GM18519 (cell line): ENCODE data around the gene CDK18.

Experiments
- ATAC-seq: cut with Tn5 transposase; IDR thresholded peaks from one replicate; pipeline ENCODE4 v1.9.1; 2021; ENCODE audit warnings: mild to moderate bottlenecking, moderate library complexity; ENCODE audit not compliant: unreplicated experiment, low FRiP score

The CDK18 gene

GRCh38 chr1:205502111-205502810 lies 2.2 kb upstream of the CDK18 start:
- no peak for ATAC-seq

DNA sequence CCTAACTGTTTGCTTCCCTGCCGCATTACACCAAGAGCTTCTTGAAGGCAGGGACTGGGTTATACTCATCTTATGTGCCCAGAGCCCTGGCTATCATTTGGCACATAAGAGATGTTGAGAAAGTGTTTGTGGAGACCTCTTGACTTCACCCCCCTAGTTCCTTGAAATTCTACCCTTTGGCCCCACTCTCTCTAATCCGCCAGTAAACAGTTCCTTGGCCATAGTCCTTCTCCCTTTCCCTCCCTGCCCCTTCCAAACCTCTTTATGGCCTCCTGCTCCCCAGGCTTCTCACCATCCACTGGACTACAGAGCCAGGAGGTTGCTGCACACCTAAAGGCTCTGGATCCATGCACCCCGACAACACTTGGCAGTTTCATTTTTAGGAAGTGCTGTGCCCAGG lies 1.5 kb upstream of the CDK18 start:
- ATAC-seq, result no peak

DNA sequence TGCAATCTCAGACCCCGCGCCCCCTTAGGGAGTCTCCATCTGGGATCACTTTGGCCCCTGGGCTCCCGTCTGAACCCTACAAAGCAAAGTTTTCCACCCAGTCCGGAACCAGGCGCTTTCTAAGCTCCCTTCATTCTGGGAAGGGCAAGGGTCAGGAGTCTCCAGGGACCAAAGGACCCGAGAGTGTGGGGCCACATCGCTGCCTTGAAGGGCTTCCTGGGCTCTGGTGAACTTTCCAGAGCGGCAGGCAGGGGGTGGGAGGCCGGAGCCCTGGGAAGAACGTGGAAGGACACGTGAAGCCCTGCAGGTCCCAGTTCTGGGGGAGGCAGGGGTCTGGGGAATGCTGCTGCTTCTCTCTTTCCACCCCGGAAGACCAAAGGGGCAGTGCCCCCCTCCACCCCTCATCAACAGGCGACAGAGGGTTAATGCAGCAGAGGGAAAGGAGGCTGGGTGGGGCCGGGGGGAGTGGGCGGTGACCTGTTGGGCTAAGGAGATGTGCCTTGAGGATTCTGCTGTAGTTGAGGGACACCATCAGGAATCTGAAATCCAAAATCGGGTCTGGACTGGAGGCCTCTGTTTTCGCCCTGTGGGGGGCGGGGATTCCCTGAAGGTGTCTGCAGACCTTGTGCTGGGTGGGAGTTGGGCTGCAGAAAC lies 734 bp downstream of the CDK18 start:
- ATAC-seq, result no peak

- ATAC-seq, result no peak
Observed at GRCh38 chr1:205505791-205506190, 1.3 kb downstream of the CDK18 start.

DNA sequence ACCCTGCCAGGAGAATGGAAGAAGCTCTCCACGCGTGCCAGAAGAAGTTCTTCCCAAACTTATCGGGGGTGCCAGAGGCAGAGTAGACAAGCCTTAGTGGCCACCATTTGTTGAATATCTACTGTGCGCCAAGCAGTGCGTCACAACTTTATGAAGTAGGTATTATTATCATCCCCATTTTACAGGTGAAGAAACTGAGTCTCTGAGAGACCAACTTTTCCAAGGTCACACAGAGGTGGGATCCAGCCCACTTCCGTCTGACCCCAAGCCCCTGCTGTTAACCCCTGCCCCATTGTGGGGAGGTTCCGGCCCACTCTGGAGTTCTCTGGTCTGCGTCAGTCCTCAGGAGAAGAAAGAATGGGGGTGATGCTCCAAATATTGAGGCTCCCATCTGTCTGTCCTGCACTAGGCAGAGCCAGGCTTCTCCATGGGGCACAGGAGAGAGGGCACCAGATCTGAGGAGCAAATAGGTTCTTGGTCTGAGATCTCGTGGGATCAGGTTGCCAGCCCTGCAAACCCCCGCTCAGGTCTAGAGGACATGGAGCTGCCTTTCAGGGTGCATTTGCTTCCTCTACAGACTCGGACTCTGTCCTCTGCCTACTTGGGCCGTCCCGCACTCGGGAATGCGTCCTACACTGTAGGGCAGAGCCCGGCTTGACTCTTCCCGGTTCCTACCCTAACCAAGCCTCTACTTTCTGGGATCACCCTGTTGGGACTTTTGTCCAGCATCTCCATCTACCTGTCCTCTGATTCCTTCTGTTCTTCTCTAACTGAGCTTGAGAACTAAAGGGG lies 2.1 kb downstream of the CDK18 start:
- no peak for ATAC-seq

DNA sequence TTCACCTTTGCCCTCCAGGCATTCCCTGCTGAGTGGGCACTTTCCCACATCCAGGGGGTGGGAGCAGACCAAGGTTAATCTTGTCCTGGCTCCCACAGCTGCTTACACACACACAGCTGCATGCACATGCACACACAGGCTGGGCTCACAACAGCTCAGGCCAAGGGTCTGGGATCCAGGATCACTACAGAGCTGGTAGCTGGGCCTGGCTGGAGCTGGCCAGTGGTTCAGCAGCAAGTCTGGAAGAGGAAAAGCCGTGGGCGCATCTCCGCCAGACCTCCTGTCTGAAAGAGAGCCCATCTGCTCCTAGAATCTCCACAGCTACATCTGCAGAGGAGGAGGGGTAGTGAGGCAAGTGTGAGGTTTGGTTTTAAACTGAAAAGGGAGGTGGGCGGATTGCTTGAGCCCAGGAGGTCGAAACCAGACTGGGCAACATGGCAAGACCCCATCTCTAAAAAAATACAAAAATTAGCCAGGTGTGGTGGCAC lies 3.8 kb downstream of the CDK18 start:
- ATAC-seq, result no peak

DNA sequence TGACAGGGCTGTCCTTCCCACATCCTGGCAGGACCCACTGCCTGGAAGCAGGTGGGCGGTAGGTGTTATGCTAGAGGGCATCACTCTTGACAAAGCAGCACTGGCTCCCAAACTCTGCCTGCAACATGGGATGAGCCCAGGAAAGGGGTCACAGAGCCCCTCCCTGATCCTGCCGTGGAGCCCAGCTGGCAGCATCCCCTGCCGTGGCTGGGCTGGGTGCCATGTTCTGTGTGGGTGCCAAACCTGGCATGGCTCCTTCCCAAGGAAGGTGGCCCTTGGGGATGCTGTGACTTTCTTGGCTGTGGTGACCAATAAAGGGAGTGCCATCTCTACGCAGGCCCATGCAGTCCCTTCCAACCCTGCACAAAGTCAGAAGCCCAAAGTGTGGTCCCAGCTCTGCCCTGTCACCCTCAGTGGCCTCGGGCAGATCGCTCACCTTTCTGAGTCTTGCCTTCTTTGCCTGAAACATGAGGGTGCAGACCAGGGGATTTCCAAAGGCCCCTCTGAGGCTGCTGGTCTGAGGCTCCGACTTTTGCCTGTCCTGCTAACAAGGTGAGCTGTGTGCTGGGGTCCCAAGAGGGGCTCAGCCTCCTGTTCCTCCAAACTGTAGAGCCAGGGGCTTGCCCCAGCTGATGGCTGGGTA lies 6.0 kb downstream of the CDK18 start:
- ATAC-seq, result no peak

- ATAC-seq, result no peak
Observed at GRCh38 chr1:205510951-205511330, 6.5 kb downstream of the CDK18 start.

DNA sequence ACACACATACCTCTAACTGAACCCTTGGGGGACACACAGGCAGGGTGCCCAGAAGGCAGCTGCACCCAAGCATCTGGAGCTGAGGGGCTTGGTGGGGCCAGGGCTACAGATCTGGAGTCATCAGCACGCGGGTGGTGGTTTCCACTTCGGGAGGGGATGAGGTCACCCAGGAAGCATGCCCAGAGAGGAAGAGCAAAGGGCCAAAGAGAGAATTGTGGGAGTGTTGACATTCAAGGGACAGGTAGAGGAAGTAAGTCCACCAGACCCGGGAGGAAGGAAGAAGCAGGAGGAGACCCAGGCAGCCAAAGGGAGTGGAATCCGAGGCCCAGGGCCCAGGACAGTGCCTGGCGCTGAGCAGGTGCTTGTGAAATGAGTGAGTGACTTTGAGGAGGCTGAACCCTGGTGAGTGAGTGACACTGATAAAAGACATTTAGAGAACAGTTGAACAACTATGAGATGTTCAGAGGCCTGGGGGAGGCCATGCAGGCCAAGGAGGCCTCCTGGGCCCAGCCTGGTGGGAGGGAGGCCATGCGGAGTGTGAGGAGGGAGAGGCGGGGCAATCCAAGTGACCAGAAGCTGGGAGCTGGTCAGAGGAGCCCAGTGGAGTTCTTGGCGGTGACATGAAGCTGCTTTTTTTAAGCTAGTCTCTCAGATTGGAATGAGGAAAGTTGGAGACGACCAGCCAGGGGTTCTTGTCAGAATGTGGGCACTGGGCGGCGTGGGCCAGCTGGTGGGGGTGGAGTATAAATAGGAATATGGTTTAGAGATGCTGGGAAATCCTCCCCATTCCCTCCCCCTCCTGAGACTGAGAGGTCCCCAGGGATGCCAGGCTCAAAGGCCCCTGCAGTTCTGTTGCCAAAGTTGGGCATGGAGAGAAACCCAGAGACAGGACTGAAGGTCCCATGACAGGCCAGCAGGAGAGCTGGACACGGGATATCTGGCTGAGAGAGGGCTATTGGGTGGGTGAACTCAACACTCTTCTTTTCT lies 7.9 kb downstream of the CDK18 start:
- no peak for ATAC-seq

DNA sequence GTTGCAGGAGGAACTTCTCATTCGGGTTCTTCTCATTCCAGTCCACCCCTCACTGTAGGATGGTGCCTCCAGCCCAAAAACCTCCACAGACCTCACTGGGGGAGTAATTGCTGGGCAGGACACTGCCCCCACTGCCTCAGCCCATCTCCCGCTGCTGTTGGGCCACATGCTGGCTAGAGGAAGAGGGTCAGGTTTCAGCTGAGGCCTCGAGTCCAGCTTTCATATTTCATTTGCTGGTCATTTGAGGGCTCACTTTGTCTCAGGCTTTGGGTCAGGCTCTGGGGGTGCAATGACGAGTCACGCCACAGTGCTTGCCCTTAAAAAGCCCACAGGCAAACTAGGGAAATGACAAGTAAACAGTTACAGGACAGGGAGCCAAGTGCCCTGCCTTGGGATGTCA lies 9.3 kb downstream of the CDK18 start:
- no peak for ATAC-seq

GRCh38 chr1:205514211-205515142 lies 10.0 kb downstream of the CDK18 start:
- no peak for ATAC-seq

- no peak for ATAC-seq
Observed at GRCh38 chr1:205515781-205516253, 11.3 kb downstream of the CDK18 start.

DNA sequence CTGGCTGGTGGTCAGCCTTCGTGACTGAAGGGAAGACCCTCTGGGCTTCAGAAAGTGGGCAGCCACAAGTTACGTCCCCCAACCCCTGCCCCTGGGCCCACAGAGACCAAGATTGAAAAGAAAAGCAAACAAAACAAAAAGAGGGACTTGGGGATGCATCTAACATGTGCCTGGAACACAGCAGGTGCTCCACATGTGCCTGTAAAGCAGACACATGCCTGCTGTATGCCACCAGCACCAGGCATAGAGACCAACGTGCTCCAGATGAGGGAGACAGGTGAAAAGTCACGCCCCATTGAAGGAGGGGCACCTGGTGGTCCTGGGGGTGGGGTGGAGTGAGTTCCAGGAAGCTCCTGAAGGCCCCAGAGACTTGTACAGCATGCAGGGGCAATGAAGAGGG lies 11.9 kb downstream of the CDK18 start:
- no peak for ATAC-seq

DNA sequence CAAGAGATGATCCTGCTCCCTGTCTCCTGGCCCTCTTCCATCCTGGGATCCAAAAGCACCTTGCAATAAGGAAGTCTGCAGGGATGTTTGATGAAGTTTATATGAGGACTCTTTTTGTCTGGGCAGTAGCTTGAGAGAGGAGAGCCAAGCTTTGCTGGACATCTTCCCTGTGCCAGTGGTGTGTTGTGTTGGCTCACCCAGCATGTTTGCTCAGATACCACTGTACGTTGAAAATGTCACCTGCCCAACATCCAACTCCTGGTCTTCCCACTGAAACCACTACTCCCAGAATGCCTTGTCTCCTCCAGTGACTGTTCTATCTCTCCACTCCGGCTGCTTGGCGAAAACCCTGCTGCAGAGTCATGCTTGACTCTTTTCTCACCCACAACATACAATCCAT lies 12.8 kb downstream of the CDK18 start:
- no peak for ATAC-seq

GRCh38 chr1:205517763-205518162 lies 13.3 kb downstream of the CDK18 start:
- no peak for ATAC-seq

DNA sequence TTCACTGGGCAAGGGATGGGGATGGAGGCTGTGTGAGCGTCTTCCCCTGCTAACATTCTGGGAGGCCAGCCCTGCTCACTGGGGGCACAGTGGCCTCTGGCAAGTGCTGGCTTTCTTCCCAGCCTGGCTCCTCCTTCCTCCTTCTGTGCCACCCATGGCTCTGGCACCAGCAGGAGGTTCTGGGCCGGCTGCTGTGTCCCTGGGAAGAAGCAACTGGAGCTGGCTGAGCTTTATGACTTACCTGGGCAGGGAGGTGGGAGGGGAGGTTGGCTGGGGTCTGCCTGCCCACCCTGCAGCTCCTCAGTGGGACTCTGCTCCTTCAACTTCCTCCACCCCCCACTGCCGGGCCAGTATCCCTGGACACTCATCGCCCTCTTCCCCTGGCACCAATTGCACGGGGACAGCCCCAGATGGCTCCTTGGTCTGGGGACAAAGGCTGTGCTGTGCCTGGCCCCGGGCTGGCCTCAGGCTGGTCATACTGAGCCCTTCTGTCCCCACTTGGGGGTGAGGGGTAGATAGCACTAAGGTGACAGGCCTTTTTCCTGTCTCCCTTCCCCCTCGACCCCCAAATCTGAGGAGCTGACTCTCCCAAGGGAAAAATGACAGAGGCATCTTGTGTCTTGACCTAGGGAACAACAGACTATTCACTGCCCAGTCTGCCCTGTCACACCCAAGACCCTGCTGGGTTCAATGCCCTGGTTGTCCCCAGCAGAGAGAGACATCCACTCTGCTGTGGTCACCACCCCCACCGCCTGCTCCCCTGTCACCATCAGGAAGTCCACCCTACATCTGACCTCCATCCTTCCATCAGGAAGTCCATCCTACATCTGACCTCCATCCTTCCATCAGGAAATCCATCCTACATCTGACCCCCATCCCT lies 14.4 kb downstream of the CDK18 start:
- no peak for ATAC-seq

DNA sequence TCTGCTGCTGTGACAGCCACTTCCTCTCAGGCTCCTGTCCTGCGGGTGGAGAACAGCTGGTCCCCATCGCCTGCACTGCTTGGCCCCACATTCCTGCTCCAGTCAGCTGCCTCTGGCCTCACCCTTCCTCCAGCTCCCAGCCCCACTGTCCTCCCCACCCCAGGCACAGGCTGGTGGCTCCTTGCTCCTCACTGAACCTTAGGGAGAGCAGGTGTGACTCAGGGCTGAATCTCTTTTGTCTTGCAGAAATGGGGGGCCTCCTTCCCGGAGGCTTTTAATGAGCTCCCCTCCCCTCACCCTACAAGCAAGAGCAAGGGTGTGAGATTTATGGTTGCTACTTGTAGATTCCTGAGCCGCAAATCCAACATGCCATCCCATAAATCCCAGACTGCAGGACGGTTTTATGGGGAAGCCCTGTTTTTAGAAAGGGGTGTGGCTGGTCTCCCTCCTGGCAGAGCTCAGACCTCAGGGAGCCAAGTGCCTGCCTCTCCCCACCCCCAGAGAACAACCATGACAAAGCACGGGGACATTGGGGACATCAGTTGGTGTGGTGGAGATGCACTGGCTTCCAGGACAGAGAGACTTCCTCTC lies 15.2 kb downstream of the CDK18 start:
- ATAC-seq, result no peak
